COLO668 (cell line): ENCODE data around the gene GXYLT2.
"Not testable (repeated sequence)": the region's sequence is repeated elsewhere in the genome, so short reads cannot be mapped to it uniquely, and the experiment has no call there.

Source experiments
- DNase-seq: peaks from one replicate; lab custom pipeline; 2025; ENCODE audit not compliant: unreplicated experiment; lab: John Stamatoyannopoulos, UW

Gene GXYLT2

GRCh38 chr3:72892081-72892775 lies 4.4 kb downstream of the GXYLT2 start:
- no peak for DNase-seq

- peak; percentile 2 for DNase-seq
Measured at GRCh38 chr3:72892870-72893269, 5.0 kb downstream of the GXYLT2 start.

- no peak for DNase-seq
Measured at GRCh38 chr3:72894976-72895552, 7.2 kb downstream of the GXYLT2 start.

GRCh38 chr3:72896996-72897757 lies 9.3 kb downstream of the GXYLT2 start:
- DNase-seq, result no peak

- DNase-seq, result no peak
Measured at GRCh38 chr3:72897758-72898007, 9.8 kb downstream of the GXYLT2 start.

GRCh38 chr3:72899349-72899765 lies 11.5 kb downstream of the GXYLT2 start:
- no peak for DNase-seq

GRCh38 chr3:72900048-72900447 lies 12.2 kb downstream of the GXYLT2 start:
- DNase-seq, result no peak

GRCh38 chr3:72901840-72902239 lies 14.0 kb downstream of the GXYLT2 start:
- no peak for DNase-seq

GRCh38 chr3:72903004-72903403 lies 15.2 kb downstream of the GXYLT2 start:
- DNase-seq, result no peak

GRCh38 chr3:72904163-72904562 lies 16.3 kb downstream of the GXYLT2 start:
- DNase-seq, result no peak

- DNase-seq, result no peak
Measured at GRCh38 chr3:72906154-72906553, 18.3 kb downstream of the GXYLT2 start.

- DNase-seq, result no peak
Measured at GRCh38 chr3:72907131-72907711, 19.4 kb downstream of the GXYLT2 start.

- peak; percentile 1 for DNase-seq
Measured at GRCh38 chr3:72907731-72908620, 20.1 kb downstream of the GXYLT2 start.

GRCh38 chr3:72909591-72909990 lies 21.7 kb downstream of the GXYLT2 start:
- DNase-seq, result no peak

- no peak for DNase-seq
Measured at GRCh38 chr3:72912532-72912931, 24.7 kb downstream of the GXYLT2 start.

GRCh38 chr3:72914383-72914782 lies 26.5 kb downstream of the GXYLT2 start:
- no peak for DNase-seq

GRCh38 chr3:72916250-72916649 lies 28.4 kb downstream of the GXYLT2 start:
- DNase-seq, result no peak

- DNase-seq, result no peak
Measured at GRCh38 chr3:72919520-72919919, 31.7 kb downstream of the GXYLT2 start.

GRCh38 chr3:72924055-72924454 lies 36.2 kb downstream of the GXYLT2 start:
- DNase-seq, result no peak

GRCh38 chr3:72928781-72929735 lies 41.2 kb downstream of the GXYLT2 start:
- DNase-seq, result not testable (repeated sequence)
